HEK293T (cell line): ENCODE data around the gene GAL3ST1.
"Not testable (repeated sequence)": the region's sequence is repeated elsewhere in the genome, so short reads cannot be mapped to it uniquely, and the experiment has no call there.

Source experiments
- CTCF ChIA-PET: fragments of 350-600 bp; formaldehyde crosslinking; extraction: SDS; loops from one replicate; lab custom pipeline; 2021; ENCODE audit warnings: antibody characterized with exemption, inconsistent platforms; lab: Yijun Ruan, JAX
- POLR2A ChIA-PET: fragments of 350-600 bp; formaldehyde crosslinking; extraction: SDS; loops from one replicate; lab custom pipeline; 2020; ENCODE audit warnings: antibody characterized with exemption, inconsistent platforms; lab: Yijun Ruan, JAX
- DNase-seq: peaks from one replicate; pipeline ENCODE4 v3.0.0; 2012; ENCODE audit warnings: mixed read lengths; ENCODE audit errors: extremely low spot score
- ARNT ChIP-seq: fragments of 450-650 bp; IDR thresholded peaks from 2 replicates; pipeline ENCODE4 v1.6.1; 2017; ENCODE audit warnings: mild to moderate bottlenecking
- BHLHE40 ChIP-seq: fragments of 450-650 bp; IDR thresholded peaks from 2 replicates; pipeline ENCODE4 v1.6.1; 2016; ENCODE audit warnings: mild to moderate bottlenecking, moderate library complexity, borderline replicate concordance
- CTBP1 ChIP-seq: fragments of 450-650 bp; IDR thresholded peaks from 2 replicates; pipeline ENCODE4 v1.6.1; 2016; ENCODE audit warnings: borderline replicate concordance
- ELF4 ChIP-seq: fragments of 450-650 bp; IDR thresholded peaks from 2 replicates; pipeline ENCODE4 v1.6.1; 2017; ENCODE audit warnings: antibody characterized with exemption
- FOXA1 ChIP-seq: fragments of 450-650 bp; IDR thresholded peaks from 2 replicates; pipeline ENCODE4 v1.6.1; 2016; ENCODE audit warnings: mild to moderate bottlenecking
- FOXK2 ChIP-seq: fragments of 450-650 bp; IDR thresholded peaks from 2 replicates; pipeline ENCODE4 v1.6.1; 2016; ENCODE audit warnings: mild to moderate bottlenecking
- FOXM1 ChIP-seq: fragments of 450-650 bp; IDR thresholded peaks from 2 replicates; pipeline ENCODE4 v1.6.1; 2017; ENCODE audit warnings: mild to moderate bottlenecking, borderline replicate concordance
- HDGF ChIP-seq: fragments of 450-650 bp; IDR thresholded peaks from 2 replicates; pipeline ENCODE4 v1.6.1; 2017; ENCODE audit warnings: antibody characterized with exemption, borderline replicate concordance
- L3MBTL2 ChIP-seq: fragments of 450-650 bp; conservative IDR thresholded peaks from 2 replicates; pipeline ENCODE4 v1.6.1; 2016; ENCODE audit warnings: mild to moderate bottlenecking
- LEF1 ChIP-seq: fragments of 450-650 bp; IDR thresholded peaks from 2 replicates; pipeline ENCODE4 v1.6.1; 2017; ENCODE audit warnings: mild to moderate bottlenecking, borderline replicate concordance
- NFRKB ChIP-seq: fragments of 450-650 bp; IDR thresholded peaks from 2 replicates; pipeline ENCODE4 v1.6.1; 2016; ENCODE audit warnings: mild to moderate bottlenecking, moderate library complexity
- SP1 ChIP-seq: fragments of 450-650 bp; IDR thresholded peaks from 2 replicates; pipeline ENCODE4 v1.6.1; 2017
- SUZ12 ChIP-seq: fragments of 450-650 bp; IDR thresholded peaks from 2 replicates; pipeline ENCODE4 v1.6.1; 2016; ENCODE audit warnings: mild to moderate bottlenecking
- TARDBP ChIP-seq: fragments of 450-650 bp; IDR thresholded peaks from 2 replicates; pipeline ENCODE4 v1.6.1; 2016
- ZNF384 ChIP-seq: fragments of 450-650 bp; IDR thresholded peaks from 2 replicates; pipeline ENCODE4 v1.6.1; 2016
- TF ChIP-seq, protein P1 (sequence below): fragments of 450-650 bp; IDR thresholded peaks from 2 replicates; pipeline ENCODE4 v1.6.1; 2016

Gene GAL3ST1

DNA sequence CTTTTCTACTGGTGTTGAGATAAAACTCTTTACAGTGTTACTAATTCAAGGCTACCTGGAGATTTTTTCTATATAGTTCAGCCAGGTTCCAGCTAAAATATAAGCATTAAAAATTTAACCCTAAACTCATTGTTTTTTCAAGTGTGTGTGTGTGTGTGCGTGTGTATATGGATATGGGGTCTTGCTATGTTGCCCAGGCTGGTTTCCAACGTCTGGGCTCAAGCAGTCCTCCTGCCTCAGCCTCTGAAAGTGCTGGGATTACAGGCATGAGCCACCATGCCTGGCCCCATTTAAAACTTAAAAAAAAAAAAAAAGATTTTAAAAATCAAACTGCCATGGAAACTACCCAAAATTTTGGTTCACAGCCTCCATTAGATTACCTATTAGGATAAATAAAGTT is 21.7 kb upstream of the GAL3ST1 start:
- no peak for TF ChIP-seq SP1
- no peak for TF ChIP-seq L3MBTL2
- no peak for TF ChIP-seq TARDBP
- TF ChIP-seq LEF1, result no peak
- no peak for TF ChIP-seq SUZ12
- TF ChIP-seq BHLHE40, result no peak
- TF ChIP-seq CTBP1, result no peak
- TF ChIP-seq ARNT, result no peak
- TF ChIP-seq, protein P1, sequence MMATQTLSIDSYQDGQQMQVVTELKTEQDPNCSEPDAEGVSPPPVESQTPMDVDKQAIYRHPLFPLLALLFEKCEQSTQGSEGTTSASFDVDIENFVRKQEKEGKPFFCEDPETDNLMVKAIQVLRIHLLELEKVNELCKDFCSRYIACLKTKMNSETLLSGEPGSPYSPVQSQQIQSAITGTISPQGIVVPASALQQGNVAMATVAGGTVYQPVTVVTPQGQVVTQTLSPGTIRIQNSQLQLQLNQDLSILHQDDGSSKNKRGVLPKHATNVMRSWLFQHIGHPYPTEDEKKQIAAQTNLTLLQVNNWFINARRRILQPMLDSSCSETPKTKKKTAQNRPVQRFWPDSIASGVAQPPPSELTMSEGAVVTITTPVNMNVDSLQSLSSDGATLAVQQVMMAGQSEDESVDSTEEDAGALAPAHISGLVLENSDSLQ, result no peak
- no peak for TF ChIP-seq FOXA1
- no peak for TF ChIP-seq NFRKB
- TF ChIP-seq ZNF384, result no peak
- TF ChIP-seq ELF4, result no peak
- CTCF ChIA-PET, result no interaction called here
- no peak for DNase-seq
- POLR2A ChIA-PET, result no interaction called here

DNA sequence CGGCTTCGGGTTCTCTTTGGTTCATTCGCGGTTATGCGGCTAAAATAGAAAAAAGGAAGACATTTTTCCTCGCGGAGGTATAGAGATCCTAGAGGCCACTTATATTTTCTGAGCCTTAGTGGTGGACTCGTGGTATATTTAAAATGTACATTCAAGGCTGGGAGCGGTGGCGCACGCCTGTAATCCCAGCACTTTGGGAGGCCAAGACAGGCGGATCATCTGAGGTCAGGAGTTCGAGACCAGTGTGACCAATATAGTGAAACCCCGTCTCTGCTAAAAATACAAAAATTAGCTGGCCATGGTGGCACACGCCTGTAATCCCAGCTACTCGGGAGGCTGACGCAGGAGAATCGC is 17.9 kb upstream of the GAL3ST1 start:
- CTCF ChIA-PET, DNase-seq: not testable (repeated sequence)
- POLR2A ChIA-PET, result interaction anchor here (0.6 to 1.3 kb wide), 5 partner anchors 13 to 170 kb away, joined by 3 to 4 read pairs (median 3); no protein-coding TSS in a partner anchor

DNA sequence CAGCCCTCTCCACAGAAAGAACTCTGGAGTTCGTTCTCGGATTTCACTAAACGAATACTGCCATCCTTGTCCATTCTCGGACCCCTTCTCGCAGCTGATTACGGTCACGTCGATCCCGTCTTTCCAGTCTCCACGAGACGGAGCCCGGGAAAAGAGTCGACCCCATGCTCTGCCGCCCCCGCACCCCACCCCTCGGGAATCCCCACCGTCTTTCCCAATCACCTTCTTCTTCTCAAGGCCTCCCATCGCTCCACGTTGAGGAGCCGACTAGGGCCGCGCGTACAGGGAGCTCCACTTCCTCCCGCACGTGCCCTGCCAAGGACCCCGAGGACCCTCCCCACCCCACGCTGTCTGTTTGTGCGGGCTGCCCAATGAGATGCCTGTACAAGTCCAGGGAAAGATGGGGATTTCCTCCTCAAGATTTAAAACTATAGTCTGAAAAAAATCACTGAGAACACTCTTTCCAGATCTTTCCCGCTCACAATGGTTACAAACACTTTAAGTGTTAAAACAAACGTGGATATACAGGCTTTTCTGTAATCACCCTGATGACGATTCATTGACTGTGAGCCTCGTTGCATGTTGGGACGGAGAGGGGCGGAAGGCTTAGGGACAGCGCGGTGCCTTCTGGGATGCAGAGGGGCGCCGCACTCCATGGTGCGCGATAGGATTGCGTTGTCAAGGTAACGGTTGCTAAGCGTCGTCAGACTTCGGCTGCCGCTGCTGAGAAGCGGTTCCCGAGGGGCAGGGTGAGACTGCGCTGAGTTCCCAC is 17.3 kb upstream of the GAL3ST1 start, which contains the start of gene PES1:
Gene PES1, minus strand, starts transcription at position 323 of the 772 bp plus-strand sequence. Its CDS starts 77 bp downstream, at position 246.
- ChIA-PET CTCF (interaction anchor here (1.0 kb wide), 1 partner anchor 10 kb away, joined by 3 read pairs; no protein-coding TSS in a partner anchor), POLR2A (interaction anchor here (0.6 to 1.3 kb wide), 8 partner anchors 10 to 170 kb away, joined by 3 to 5 read pairs (median 4); partner anchors contain the start of gene TCN2)
- DNase-seq, result peak; percentile 100
- TF ChIP-seq TARDBP (no peak), HDGF (no peak), BHLHE40 (peak; percentile 69), ELF4 (peak; percentile 91), CTBP1 (no peak; the same call in 1 of the 2 replicates), FOXA1 (no peak), SP1 (no peak), LEF1 (no peak), L3MBTL2 (peak; percentile 96), ZNF384 (no peak), FOXK2 (peak; percentile 90), NFRKB (peak; percentile 72), SUZ12 (peak; percentile 93), ARNT (peak; percentile 73), FOXM1 (0 out of 2 replicates have a peak, but pooled peaks have one; percentile 20)
- TF ChIP-seq, protein P1, result peak; percentile 42; the same call in 1 of the 2 replicates

DNA sequence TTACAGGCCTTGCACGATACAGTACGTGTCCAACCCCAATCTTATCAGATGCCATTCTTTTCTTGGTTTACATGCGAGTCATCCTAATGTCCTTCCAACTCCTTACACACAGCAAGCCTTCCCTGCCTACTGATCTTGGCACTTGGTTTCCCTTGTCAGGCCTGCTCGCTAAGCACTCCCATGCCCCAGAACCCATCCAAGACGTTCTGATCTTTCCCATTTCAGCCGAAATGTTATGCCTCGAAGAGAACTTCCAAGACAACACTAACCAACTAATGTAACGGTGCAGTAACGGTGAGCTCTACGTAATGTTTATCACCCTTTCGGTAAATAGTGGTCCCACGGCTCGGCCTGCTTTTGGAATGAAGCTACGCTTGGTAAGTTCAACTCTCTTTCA is 16.7 kb upstream of the GAL3ST1 start:
- no peak for TF ChIP-seq CTBP1
- no peak for TF ChIP-seq BHLHE40
- TF ChIP-seq LEF1, result no peak
- TF ChIP-seq HDGF, result no peak
- no peak for TF ChIP-seq NFRKB
- TF ChIP-seq FOXA1, result no peak
- no peak for TF ChIP-seq L3MBTL2
- TF ChIP-seq FOXK2, result no peak
- no peak for TF ChIP-seq SUZ12
- no peak for TF ChIP-seq ZNF384
- TF ChIP-seq SP1, result no peak
- TF ChIP-seq, protein P1, result no peak
- no peak for TF ChIP-seq ELF4
- CTCF ChIA-PET, result interaction anchor here (1.0 kb wide), 1 partner anchor 10 kb away, joined by 3 read pairs; no protein-coding TSS in a partner anchor
- POLR2A ChIA-PET, result interaction anchor here (0.6 to 1.3 kb wide), 8 partner anchors 11 to 169 kb away, joined by 3 to 5 read pairs (median 4); partner anchors contain the start of gene TCN2
- no peak for DNase-seq

DNA sequence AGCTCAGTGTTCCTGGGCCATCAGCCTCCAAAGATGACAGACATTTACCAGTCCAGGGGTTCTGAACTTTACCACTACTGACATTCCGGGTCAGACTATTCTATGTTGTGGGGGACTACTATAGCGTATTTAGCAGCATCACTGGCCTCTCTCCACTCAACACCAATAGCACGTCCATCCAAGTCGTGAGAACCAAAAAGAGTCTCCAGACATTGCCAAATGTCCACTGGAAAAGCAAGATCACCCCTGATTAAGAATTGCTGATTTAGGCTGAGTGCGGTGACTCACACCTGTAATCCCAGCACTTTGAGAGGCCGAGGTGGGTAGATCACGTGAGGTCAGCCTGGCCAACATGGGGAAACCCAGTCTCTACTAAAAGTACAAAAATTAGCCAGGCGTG is 11.9 kb upstream of the GAL3ST1 start:
- CTCF ChIA-PET, result no interaction called here
- POLR2A ChIA-PET, result no interaction called here
- TF ChIP-seq TARDBP (no peak), BHLHE40 (no peak), HDGF (no peak), SUZ12 (no peak), LEF1 (no peak), ELF4 (no peak), L3MBTL2 (no peak), FOXA1 (no peak), CTBP1 (no peak), FOXM1 (no peak), ARNT (no peak), FOXK2 (no peak), ZNF384 (no peak), NFRKB (no peak), SP1 (no peak)
- TF ChIP-seq, protein P1, result no peak
- no peak for DNase-seq
